Head of caudate nucleus (tissue), 42 donors: ENCODE results near the gene PRSS38.

Experiments
- DNase-seq, 42 donors: peaks; one replicate each; pipeline versions ENCODE4 v3.0.0 to v3.0.0-alpha.2; 2020 to 2021; ENCODE audit warnings: mixed read lengths in 7 of 42
- intact Hi-C: fragments of 100-400 bp; cut with DNase I; formaldehyde crosslinking; loops from one replicate; pipeline ENCODE4 v1.15.0; 2022

The PRSS38 gene

DNA sequence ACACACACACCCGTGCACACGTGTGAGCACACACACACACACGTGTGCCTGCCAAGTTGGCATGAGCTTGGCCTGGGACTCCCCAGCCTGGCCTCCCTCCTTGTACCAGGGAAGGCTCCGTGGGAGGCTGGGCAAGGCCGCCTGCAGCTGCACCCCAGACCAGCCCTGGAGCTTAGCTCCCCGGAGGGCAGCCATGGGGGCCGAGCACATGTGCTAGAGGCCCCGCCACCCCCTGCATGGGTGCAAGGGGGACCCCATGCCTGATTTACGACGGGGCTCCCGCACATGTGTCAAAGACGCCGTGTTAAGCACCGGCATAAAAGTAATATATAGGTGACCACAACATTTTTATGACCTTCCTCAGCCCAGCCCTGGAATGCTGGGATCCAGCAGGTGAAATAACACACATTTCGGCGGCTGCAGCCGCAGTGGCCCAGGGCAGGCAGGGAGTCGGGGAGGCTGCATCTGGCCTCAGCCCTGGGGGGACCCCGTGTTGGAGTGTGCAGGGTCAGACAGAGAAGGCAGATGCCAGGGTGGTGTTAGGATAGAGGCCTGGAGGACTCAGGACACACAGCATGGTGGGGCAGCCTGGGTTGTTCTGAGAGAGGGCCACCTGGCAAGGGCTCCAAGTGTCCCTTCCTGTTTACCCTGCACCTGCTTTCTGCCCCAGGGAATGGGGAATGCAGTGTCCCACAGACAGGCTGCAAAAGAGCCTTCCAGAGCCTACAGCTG lies 75.9 kb downstream of the PRSS38 start:
- peak in 19 of 42 donors; percentile 0 to 35 (median 7) for DNase-seq
- intact Hi-C loops, result no loop called here

DNA sequence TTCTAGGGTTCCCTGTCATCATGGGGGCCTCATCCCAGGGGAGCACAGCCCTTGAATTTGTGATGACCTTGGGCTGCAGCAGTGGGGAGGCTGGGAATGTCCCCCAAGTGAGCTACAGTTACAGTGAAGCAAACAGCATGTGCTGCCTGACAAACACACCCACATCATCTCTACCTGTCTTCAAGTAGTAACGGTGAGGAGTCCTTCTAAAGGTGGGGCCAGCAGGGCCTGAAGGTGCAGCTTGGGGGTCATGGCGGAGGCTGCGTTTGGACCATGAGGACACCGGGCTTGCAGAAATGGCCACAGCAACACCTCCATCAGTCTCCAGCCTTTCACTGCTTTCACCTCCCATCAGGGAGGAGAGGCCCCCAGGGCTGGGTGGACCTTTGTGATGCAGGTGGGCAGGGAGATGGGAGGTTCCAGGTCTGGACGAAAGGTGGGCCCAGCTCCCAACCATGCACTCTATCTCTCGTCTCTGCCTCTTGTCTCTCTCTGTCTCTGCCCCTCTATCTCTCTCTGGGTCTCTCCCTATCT lies 76.5 kb downstream of the PRSS38 start:
- intact Hi-C loops, result no loop called here
- peak in 8 of 42 donors; percentile 0 to 23 (median 6) for DNase-seq

DNA sequence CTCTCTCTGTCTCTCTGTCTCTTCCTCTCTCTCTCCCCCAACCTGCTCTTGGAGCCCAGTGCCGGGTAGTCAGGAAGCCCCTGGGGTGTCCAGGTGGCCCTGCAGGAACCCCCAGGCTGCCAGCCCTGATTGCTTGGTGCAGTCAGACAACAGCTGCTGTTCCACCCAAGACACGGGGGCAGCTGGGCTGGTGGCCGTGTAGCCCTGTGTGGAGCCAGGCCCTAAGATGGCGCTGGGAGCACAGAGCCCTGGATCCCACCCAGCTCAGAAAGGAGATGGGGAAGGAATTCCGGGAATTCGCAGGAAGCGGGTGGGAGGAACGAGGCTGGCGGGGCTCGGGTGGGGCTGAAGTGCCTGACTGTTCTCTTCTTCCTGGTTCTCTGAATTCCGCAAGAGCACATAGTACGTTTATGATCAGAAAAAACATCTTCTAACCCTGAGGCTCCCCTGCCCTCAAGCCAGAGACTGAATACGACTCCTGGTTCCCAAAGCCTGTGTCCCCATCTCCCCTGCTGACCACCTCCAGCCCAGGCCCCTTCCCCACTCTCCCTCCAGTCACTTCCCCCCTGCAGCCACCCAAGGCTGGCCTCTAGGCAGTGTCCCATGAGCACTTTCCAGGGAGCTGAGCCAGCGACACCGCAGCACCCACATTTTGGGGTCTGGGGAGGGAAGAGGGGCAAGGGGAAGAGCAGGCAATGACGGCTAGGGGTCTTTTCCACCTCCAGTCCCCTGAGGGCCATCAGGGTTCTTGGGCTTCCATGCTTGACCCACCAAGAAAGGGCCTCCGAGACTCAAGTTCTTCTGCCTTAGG lies 77.2 kb downstream of the PRSS38 start:
- peak in 22 of 42 donors; percentile 0 to 44 (median 13) for DNase-seq
- intact Hi-C loops, result no loop called here

DNA sequence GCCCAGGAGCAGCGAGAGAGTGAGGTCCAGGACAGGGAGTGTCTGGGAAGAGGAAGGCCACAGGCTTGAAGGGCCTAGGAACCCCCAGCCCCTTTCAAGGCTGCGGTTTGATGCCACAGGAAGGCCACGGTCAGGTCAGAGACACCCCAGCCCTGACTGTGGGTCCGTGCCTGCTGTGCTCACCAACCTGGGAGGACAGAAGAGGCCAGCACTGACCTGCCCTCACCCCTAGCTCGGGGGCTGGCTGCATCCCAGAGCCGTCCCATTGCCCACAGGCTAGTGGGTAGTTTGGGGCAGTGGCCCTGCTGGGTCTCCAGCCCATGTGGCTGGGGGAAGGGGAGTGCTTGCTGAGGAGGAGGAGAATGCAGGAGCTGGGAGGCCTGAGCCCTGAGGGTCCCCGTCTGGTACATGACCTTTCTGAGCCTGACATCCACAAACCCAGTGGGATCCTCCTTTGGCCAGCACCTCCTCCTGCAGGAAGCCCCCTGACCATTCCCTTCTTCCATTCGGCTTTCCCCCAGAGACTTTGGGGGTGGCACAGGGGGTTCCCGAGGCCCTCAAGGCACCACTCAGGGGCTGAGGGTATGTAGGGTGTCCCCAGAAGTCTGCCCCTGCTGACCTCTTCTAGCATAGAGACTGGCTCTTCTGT lies 77.9 kb downstream of the PRSS38 start:
- intact Hi-C loops, result no loop called here
- peak in 19 of 42 donors; percentile 0 to 35 (median 12) for DNase-seq

DNA sequence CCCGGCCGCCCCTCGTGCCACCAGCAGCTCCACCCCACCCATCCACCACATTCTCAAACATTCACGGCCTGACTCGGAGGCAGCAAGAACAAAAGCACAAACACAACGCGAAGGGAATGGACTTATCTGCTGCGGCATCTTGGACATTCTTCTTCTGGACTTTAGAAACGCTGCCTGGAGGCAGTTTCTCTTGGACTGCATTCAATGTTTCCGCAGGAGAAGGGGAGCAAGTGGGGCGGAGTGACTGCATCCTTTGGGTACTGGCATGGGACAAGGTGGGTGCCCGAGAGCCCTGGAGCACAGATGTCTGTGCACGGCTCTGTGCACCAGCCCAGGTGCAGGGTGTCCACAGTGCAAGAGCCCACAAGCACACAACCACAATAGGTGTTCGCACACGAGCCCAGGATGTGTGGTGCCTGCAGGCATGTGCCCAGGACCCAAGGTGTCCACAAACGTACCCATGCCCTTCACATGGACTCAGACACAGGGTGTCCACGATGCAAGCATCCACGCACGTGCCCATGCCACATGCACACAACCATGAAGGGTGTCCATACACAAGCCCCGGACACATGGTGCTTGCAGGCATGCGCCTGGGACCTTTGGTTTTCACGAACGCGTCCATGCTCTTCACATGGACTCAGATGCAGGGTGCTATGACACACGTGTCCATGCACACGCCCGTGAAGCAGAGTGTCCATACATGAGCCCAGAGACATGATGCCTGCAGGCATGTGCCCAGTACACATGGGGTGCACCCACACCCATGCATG lies 78.7 kb downstream of the PRSS38 start:
- intact Hi-C loops, result no loop called here
- DNase-seq, result peak in 28 of 42 donors; percentile 0 to 39 (median 8)

DNA sequence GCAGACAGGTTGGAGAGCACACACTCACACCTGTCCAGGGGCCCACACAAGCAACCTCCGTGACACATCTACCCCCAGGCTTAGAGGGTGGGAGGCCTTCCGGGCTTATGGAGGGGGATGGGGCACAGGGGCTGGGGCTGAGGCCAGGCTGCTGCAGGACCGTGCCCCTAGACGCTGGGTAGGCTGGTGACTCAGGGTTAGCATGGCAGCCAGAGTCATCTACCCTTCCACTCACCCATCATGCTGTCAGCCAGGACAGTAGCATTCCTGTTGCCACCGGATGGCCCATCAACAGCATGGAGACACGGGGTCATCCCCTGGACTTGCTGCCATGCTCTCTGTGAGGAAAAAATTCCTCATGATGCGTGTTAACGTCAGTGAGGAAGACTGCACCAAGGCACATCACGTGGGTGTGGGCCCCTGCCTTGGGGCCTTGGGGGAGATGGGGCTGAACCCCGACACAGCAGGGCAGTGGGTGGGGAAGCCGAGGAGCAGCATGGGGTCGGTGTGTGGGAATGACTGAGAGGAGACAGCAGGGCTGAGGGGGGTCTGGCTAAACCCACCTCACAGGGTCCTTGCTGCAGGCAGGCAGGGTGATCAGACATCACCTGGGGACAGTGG lies 79.5 kb downstream of the PRSS38 start:
- intact Hi-C loops, result no loop called here
- DNase-seq, result peak in 25 of 42 donors; percentile 0 to 40 (median 8)
